Progenitor cell of endocrine pancreas (in vitro differentiated cells): ENCODE results near the gene DPEP3. TPM values are rescaled to one million over a fixed set of nuclear protein-coding genes. Genes with fewer than 3 reads are reported as not detected.

Experiments used
- DNase-seq: peaks from one replicate; pipeline ENCODE4 v3.0.0; 2021; ENCODE audit warnings: low spot score; ENCODE audit not compliant: unreplicated experiment
- H3K27ac Mint-ChIP-seq: 2 replicates; pipeline ENCODE4 v1.8.0; 2021; ENCODE audit warnings: mild to moderate bottlenecking, moderate library complexity, mixed read lengths
- H3K27me3 Mint-ChIP-seq: 2 replicates; pipeline ENCODE4 v1.8.0; 2021; ENCODE audit warnings: mixed read lengths
- H3K36me3 Mint-ChIP-seq: 2 replicates; pipeline ENCODE4 v1.8.0; 2022; ENCODE audit warnings: mixed read lengths; ENCODE audit not compliant: insufficient read depth
- H3K4me1 Mint-ChIP-seq: 2 replicates; pipeline ENCODE4 v1.8.0; 2021; ENCODE audit warnings: low read depth, mixed read lengths
- H3K4me3 Mint-ChIP-seq: 2 replicates; pipeline ENCODE4 v1.8.0; 2021; ENCODE audit warnings: low read depth, mild to moderate bottlenecking, moderate library complexity, mixed read lengths
- H3K9me3 Mint-ChIP-seq: 2 replicates; pipeline ENCODE4 v1.8.0; 2021; ENCODE audit warnings: low read depth, mixed read lengths
- total RNA-seq: library from RNA; stranded (reverse); gene quantifications from 2 replicates; pipeline ENCODE4 v1.2.1, GENCODE V29; 2021
- TF ChIP-seq, protein P1 (sequence below): fragments of 200-600 bp; sonication (generic); IDR thresholded peaks from one replicate; pipeline ENCODE4 v1.5.0; 2021; ENCODE audit warnings: antibody characterized with exemption, mild to moderate bottlenecking; ENCODE audit not compliant: unreplicated experiment

DPEP3 gene
- total RNA-seq, 1 donor from 2014 or later = not detected

DNA sequence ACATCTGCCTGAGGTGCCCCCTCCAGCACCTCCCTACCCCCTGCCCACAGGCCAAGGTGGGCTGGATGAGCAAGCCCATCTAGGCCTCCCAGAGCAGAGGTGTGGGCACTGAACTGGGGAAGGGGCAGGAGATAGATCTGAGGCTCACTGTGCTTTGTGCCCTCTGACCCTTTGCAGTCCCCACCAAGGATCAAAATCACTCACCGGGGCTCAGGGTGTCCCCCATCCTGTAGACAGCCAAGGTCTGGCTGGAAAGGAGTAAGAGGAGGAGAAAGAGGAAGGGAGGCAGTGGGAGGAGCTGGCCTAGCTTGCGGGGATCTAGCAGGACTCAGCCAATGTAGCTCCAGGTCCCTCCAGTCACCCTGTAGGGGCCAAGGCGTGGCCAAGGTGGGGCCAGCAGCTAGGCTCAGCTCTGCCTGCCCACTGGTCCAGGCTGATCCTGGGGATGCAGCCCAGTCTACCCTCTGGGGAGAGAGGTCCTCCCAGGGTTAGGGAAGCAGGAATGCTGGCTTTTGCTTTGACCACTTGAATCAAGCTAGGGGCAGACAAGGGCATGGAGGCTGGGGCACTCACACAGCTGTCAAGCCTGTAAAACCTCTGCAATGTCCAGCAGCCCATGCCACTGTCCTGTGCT lies 13.6 kb downstream of the DPEP3 start:
- Mint-ChIP-seq H3K4me3 (peak overlapping the region; percentile 98), H3K9me3 (no peaks in the 10 kb centered on the region), H3K27ac (peak overlapping the region; percentile 64), H3K36me3 (peaks cover 5% of the 10 kb centered on the region), H3K4me1 (peaks cover 29% of the 10 kb centered on the region), H3K27me3 (no peaks in the 10 kb centered on the region)
- TF ChIP-seq, protein P1, sequence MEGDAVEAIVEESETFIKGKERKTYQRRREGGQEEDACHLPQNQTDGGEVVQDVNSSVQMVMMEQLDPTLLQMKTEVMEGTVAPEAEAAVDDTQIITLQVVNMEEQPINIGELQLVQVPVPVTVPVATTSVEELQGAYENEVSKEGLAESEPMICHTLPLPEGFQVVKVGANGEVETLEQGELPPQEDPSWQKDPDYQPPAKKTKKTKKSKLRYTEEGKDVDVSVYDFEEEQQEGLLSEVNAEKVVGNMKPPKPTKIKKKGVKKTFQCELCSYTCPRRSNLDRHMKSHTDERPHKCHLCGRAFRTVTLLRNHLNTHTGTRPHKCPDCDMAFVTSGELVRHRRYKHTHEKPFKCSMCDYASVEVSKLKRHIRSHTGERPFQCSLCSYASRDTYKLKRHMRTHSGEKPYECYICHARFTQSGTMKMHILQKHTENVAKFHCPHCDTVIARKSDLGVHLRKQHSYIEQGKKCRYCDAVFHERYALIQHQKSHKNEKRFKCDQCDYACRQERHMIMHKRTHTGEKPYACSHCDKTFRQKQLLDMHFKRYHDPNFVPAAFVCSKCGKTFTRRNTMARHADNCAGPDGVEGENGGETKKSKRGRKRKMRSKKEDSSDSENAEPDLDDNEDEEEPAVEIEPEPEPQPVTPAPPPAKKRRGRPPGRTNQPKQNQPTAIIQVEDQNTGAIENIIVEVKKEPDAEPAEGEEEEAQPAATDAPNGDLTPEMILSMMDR = no peak
- no peak for DNase-seq

DNA sequence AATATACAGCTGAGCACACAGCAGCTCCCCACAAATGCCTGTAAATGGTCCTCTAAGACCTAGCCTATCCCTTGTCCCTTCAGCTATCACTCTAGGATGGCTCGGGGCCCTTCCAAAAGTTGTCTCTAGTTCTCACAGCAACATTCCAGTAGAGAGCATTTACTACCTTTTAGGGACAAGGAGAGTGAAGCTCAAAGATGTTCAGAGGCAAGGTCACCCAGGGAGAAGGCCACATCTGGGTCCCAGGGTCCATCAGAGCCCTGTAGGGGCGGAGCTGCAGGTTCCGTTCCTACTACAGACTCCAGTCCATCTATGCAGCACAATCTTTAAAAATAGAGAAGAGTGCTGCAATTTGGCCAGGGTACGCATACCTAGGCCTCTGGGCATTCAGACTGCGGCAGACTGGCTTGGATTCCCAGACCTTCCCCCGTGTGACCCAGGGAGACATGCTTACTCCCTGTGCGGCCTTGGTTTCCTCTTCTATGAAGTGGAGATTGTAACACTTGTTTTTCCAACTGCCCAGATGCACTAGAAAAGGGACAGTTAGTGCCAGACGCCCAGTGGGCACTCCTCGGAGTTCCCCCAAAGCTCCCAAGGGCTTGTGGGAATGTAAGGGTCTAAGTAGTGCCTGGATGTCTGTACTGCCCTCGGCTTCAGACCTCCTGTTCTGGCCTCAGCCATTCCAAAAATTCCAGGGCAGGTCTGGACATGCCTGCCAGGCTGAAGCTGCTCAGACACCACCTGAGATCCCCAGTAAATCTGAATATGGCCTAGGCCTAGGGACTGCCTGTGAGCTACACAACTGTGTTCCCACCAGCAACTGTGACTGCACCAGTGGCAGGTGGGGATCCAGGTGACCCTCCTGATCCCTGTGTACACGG lies 14.4 kb downstream of the DPEP3 start:
- peak overlapping the region; percentile 98 for H3K4me3 Mint-ChIP-seq
- peaks cover 29% of the 10 kb centered on the region for H3K4me1 Mint-ChIP-seq
- H3K9me3 Mint-ChIP-seq = no peaks in the 10 kb centered on the region
- H3K36me3 Mint-ChIP-seq = peaks cover 7% of the 10 kb centered on the region
- no peaks in the 10 kb centered on the region for H3K27me3 Mint-ChIP-seq
- DNase-seq = no peak
- TF ChIP-seq, protein P1 = no peak
- peak overlapping the region; percentile 64 for H3K27ac Mint-ChIP-seq

DNA sequence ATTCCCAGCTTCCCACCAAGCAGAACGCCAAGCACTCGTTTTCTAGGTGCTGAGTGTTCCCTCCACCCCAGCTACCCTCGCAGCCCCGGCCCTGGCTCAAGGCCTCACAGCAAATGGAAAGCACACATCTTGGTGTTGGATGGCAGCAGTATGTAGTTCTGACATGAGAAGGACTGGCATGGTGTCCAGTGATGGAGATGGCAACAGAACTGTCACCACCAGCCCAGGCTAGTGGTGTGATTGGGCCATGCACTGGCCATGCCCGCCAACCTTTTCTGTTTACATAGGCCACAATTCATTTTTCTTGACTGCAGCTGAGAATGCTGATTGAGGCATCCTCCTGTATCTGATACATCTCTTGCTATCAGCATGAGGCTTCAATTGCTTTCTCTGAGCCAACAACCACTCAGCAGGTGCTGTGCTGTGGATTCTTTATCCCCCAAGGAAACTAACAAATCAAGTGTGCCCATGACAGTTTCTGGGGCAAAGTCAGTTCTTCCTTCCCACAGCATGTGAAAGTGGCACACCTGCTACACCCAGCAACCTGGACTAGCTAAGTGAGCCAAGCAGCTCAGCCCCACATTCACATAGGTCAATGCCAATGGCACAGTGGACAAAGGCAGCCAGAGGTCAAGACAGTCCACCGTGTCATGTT lies 15.7 kb downstream of the DPEP3 start:
- Mint-ChIP-seq H3K36me3 (peaks cover 10% of the 10 kb centered on the region), H3K27me3 (no peaks in the 10 kb centered on the region), H3K4me1 (peaks cover 26% of the 10 kb centered on the region), H3K4me3 (no peak overlapping the region), H3K9me3 (no peaks in the 10 kb centered on the region), H3K27ac (no peak overlapping the region)
- TF ChIP-seq, protein P1 = no peak
- no peak for DNase-seq

DNA sequence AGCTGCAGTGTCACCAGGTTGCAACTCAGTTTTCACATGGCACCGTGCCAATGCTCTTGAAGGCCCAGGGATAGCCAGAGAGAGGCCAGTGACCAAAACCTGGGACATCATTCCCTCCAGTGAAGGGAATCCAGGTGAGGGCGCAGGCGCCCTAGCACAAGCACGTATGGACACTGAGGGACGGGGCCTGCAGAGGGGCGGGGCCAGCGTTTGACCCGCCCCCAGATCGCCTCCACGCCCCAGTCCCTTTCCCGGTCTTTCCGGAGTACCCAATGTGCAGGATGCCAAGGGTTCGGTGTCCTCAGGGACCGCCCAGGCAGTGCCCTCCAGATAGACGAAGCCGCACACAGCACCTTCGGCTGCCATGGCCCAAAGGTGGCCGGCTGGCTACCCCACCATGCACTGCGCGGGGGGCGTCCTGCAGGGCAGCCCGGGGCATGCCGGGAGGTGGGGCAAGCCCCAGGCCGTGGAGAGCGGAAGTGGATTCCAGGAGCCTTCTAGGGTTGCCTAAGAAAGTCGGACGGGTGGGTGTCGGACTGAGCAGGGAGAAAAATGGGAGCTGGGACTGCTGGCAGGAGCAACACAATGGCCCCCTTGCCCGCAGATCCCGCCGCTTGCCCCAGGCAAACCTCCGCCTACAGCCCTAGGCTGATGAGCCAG lies 16.5 kb downstream of the DPEP3 start:
- Mint-ChIP-seq H3K36me3 (peaks cover 10% of the 10 kb centered on the region), H3K9me3 (no peaks in the 10 kb centered on the region), H3K4me1 (peaks cover 24% of the 10 kb centered on the region), H3K27ac (no peak overlapping the region), H3K27me3 (no peaks in the 10 kb centered on the region), H3K4me3 (no peak overlapping the region)
- DNase-seq = no peak
- TF ChIP-seq, protein P1 = no peak

DNA sequence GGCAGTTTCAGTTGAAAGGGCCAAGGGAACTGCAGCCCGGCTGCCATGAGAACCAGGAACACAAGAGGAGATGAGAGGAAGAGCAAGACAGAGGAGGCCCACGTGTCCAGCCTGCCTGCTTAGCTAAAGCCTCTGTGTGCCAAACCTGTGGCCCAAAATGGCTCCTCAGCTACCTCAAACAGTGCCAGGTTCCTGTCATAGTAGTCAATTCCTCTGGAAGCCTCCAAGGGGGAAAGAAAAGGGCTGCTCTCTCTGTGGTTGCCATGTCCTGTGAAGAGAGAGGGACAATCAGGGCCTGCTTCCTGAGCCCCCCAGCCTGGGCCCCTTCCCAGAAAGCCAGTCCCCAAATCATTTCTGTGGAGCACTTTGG lies 17.0 kb downstream of the DPEP3 start:
- Mint-ChIP-seq H3K27ac (no peak overlapping the region), H3K4me1 (peaks cover 24% of the 10 kb centered on the region), H3K27me3 (no peaks in the 10 kb centered on the region), H3K36me3 (peaks cover 14% of the 10 kb centered on the region), H3K9me3 (no peaks in the 10 kb centered on the region), H3K4me3 (no peak overlapping the region)
- TF ChIP-seq, protein P1 = no peak
- no peak for DNase-seq
